Activated B cell treated with CpG ODN at 0.5 μM for 24 hours (primary cell): ENCODE measurements around the gene CLTCL1. TPM values are rescaled to one million over a fixed set of nuclear protein-coding genes. Genes with fewer than 3 reads are reported as not detected.
A peak's percentile ranks its signal among the peaks of the same experiment; 100 is the strongest.

Source experiments
- ATAC-seq: fragments of 200-7000 bp; cut with Tn5 transposase; one replicate; pipeline ENCODE4 v1.10.0; 2021; ENCODE audit warnings: low read depth, mild to moderate bottlenecking, moderate library complexity
- CTCF ChIA-PET: fragments of 350-600 bp; sonication (Branson Sonifier 250); formaldehyde crosslinking; loops from one replicate; lab custom pipeline; 2021; ENCODE audit warnings: antibody characterized with exemption; lab: Charles Lee
- POLR2A ChIA-PET: fragments of 350-600 bp; sonication (Branson Sonifier 250); formaldehyde crosslinking; loops from one replicate; lab custom pipeline; 2021; ENCODE audit warnings: antibody characterized with exemption; lab: Charles Lee
- DNase-seq: peaks from one replicate; pipeline ENCODE4 v3.0.0; 2022
- H3K27ac Mint-ChIP-seq: one replicate; pipeline ENCODE4 v1.8.0; 2020; ENCODE audit warnings: mixed read lengths
- H3K27me3 Mint-ChIP-seq: one replicate; pipeline ENCODE4 v1.8.0; 2021; ENCODE audit warnings: mixed read lengths
- H3K36me3 Mint-ChIP-seq: one replicate; pipeline ENCODE4 v1.8.0; 2021; ENCODE audit warnings: low read depth, mixed read lengths
- H3K4me1 Mint-ChIP-seq: one replicate; pipeline ENCODE4 v1.8.0; 2021; ENCODE audit warnings: mixed read lengths
- H3K4me3 Mint-ChIP-seq: one replicate; pipeline ENCODE4 v1.8.0; 2020; ENCODE audit warnings: mild to moderate bottlenecking, mixed read lengths
- H3K9me3 Mint-ChIP-seq: one replicate; pipeline ENCODE4 v1.8.0; 2020; ENCODE audit warnings: mixed read lengths
- intact Hi-C: fragments of 100-400 bp; cut with micrococcal nuclease; formaldehyde crosslinking; loops from one replicate; pipeline ENCODE4 v1.15.1; 2024
- total RNA-seq: library from RNA; stranded (reverse); gene quantifications from 2 replicates; pipeline ENCODE4 v1.2.3, GENCODE V29; 2022
- TF ChIP-seq, protein P1 (sequence below): fragments of 200-600 bp; IDR thresholded peaks from one replicate; pipeline ENCODE4 v1.8.0; 2022; ENCODE audit warnings: antibody characterized with exemption, mild to moderate bottlenecking

CLTCL1 gene
- total RNA-seq, 1 donor from 2014 or later, result 5.0 TPM

DNA sequence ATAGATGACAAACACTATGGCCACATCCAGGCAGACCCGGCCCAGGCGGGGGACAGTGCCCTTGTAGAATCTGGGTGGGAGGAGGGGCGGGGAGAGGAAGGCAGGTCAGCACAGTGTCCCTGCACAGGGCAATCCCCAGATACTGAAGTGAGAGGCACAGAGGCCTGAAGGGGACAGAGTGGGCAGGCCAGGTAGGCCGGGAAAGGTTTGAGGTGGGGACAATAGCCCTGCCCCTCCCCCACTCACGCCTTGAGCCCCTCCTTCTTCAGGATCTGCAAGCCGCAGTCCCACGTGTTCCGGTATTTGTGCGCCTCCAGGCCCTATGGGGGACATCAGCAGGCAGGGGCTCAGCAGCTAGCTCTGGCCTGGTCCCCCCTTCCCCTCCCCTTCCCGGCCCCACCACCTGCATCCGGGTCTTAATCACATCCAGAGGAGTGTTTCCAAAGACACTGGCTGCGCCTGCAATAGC lies 115.3 kb downstream of the CLTCL1 start:
- Mint-ChIP-seq H3K36me3 (peaks cover 6% of the 10 kb centered on the region), H3K27me3 (no peaks in the 10 kb centered on the region), H3K27ac (no peak overlapping the region), H3K4me1 (peaks cover 49% of the 10 kb centered on the region), H3K4me3 (peak overlapping the region; percentile 56), H3K9me3 (no peaks in the 10 kb centered on the region)
- POLR2A ChIA-PET, result interaction anchor here (1.0 kb wide), 1 partner anchor 54 kb away, joined by 3 read pairs; the partner anchor contains the start of gene DGCR2
- DNase-seq, result no peak
- CTCF ChIA-PET, result no interaction called here
- no peak for ATAC-seq
- intact Hi-C loops, result loop anchor here (5.0 kb wide), 1 partner anchor 681 kb away; no protein-coding TSS in a partner anchor
- TF ChIP-seq, protein P1, sequence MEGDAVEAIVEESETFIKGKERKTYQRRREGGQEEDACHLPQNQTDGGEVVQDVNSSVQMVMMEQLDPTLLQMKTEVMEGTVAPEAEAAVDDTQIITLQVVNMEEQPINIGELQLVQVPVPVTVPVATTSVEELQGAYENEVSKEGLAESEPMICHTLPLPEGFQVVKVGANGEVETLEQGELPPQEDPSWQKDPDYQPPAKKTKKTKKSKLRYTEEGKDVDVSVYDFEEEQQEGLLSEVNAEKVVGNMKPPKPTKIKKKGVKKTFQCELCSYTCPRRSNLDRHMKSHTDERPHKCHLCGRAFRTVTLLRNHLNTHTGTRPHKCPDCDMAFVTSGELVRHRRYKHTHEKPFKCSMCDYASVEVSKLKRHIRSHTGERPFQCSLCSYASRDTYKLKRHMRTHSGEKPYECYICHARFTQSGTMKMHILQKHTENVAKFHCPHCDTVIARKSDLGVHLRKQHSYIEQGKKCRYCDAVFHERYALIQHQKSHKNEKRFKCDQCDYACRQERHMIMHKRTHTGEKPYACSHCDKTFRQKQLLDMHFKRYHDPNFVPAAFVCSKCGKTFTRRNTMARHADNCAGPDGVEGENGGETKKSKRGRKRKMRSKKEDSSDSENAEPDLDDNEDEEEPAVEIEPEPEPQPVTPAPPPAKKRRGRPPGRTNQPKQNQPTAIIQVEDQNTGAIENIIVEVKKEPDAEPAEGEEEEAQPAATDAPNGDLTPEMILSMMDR, result no peak

- TF ChIP-seq, protein P1, result no peak
- Mint-ChIP-seq H3K4me3 (peak overlapping the region; percentile 56), H3K27me3 (no peaks in the 10 kb centered on the region), H3K27ac (peak overlapping the region; percentile 56), H3K9me3 (no peaks in the 10 kb centered on the region), H3K4me1 (peaks cover 53% of the 10 kb centered on the region), H3K36me3 (peaks cover 10% of the 10 kb centered on the region)
- intact Hi-C loops, result loop anchor here (5.0 kb wide), 1 partner anchor 682 kb away; no protein-coding TSS in a partner anchor
- ATAC-seq (no peak), DNase-seq (no peak)
- ChIA-PET POLR2A (interaction anchor here (0.6 to 1.0 kb wide), 3 partner anchors 12 to 257 kb away, joined by 3 to 7 read pairs (median 4); partner anchors contain the start of genes DGCR2 and MRPL40), CTCF (no interaction called here)
Measured at GRCh38 chr22:19175602-19176174, 115.8 kb downstream of the CLTCL1 start.

GRCh38 chr22:19175026-19175601 lies 116.4 kb downstream of the CLTCL1 start:
- intact Hi-C loops, result loop anchor here (5.0 kb wide), 1 partner anchor 682 kb away; no protein-coding TSS in a partner anchor
- POLR2A ChIA-PET, result interaction anchor here (0.6 to 1.5 kb wide), 3 partner anchors 12 to 257 kb away, joined by 4 to 7 read pairs (median 5); partner anchors contain the start of gene MRPL40
- H3K27ac Mint-ChIP-seq, result peak overlapping the region; percentile 86

GRCh38 chr22:19174106-19175025 lies 117.2 kb downstream of the CLTCL1 start:
- Mint-ChIP-seq H3K36me3 (peaks cover 10% of the 10 kb centered on the region), H3K4me3 (peak overlapping the region; percentile 95), H3K27me3 (peaks cover 4% of the 10 kb centered on the region), H3K9me3 (no peaks in the 10 kb centered on the region), H3K4me1 (peaks cover 63% of the 10 kb centered on the region), H3K27ac (peak overlapping the region; percentile 86)
- ATAC-seq (peak; percentile 50), DNase-seq (no peak)
- TF ChIP-seq, protein P1, result no peak
- intact Hi-C loops, result loop anchor here (5.0 kb wide), 1 partner anchor 683 kb away; no protein-coding TSS in a partner anchor
- POLR2A ChIA-PET, result interaction anchor here (0.7 to 1.6 kb wide), 5 partner anchors 56 to 461 kb away, joined by 3 to 12 read pairs (median 4); partner anchors contain the start of genes HIRA and MRPL40
- CTCF ChIA-PET, result interaction anchor here (0.8 to 1.5 kb wide), 3 partner anchors 26 to 456 kb away, joined by 3 to 7 read pairs (median 4); partner anchors contain the start of gene ESS2

More at GRCh38 chr22:19175026-19175601, 116.4 kb downstream of the CLTCL1 start:
- Mint-ChIP-seq H3K27me3 (peaks cover 4% of the 10 kb centered on the region), H3K4me3 (no peak overlapping the region), H3K36me3 (peaks cover 10% of the 10 kb centered on the region), H3K4me1 (peaks cover 59% of the 10 kb centered on the region), H3K9me3 (no peaks in the 10 kb centered on the region)
- DNase-seq, result no peak
- TF ChIP-seq, protein P1, result no peak
- no peak for ATAC-seq
- CTCF ChIA-PET, result no interaction called here
